H1 (cell line): ENCODE results near the gene NSL1. TPM values are rescaled to one million over a fixed set of nuclear protein-coding genes. Genes with fewer than 3 reads are reported as not detected.

ENCODE experiments used
- CTCF ChIA-PET: fragments of 300-600 bp; sonication (Branson Sonifier 250); formaldehyde crosslinking; loops from one replicate; lab custom pipeline; 2021; ENCODE audit not compliant: partially characterized antibody; lab: Charles Lee
- POLR2A ChIA-PET: fragments of 300-600 bp; sonication (Branson Sonifier 250); formaldehyde crosslinking; loops from one replicate; lab custom pipeline; 2021; ENCODE audit warnings: inconsistent platforms; ENCODE audit not compliant: partially characterized antibody; lab: Charles Lee
- DNase-seq, 2 experiments: peaks; one replicate each; pipeline versions ENCODE4 v3.0.0 to v3.0.0-alpha.2; 2010 to 2022; ENCODE audit warnings: low spot score in 2 of 2, low read depth in 1 of 2, mixed read lengths in 1 of 2
- FAIRE-seq: peaks from 2 replicates; lab custom pipeline; 2011; peaks lifted over from hg19 to GRCh38; lab: Jason Lieb, UNC
- H2AFZ ChIP-seq: 2 replicates; pipeline ENCODE4 v1.8.1; 2012; ENCODE audit warnings: low read length, inconsistent platforms
- H2AK5ac ChIP-seq: 2 replicates; pipeline ENCODE4 v1.6.1; 2013; ENCODE audit warnings: low read depth, low read length
- H2BK120ac ChIP-seq: replicated peaks from 2 replicates; pipeline ENCODE3; 2013; ENCODE audit warnings: low read depth, low read length, inconsistent platforms
- H2BK12ac ChIP-seq: 2 replicates; pipeline ENCODE4 v1.6.1; 2013; ENCODE audit warnings: low read depth, low read length
- H2BK15ac ChIP-seq: 2 replicates; pipeline ENCODE4 v1.6.1; 2013; ENCODE audit warnings: low read length
- H2BK20ac ChIP-seq: 2 replicates; pipeline ENCODE4 v1.6.1; 2013; ENCODE audit warnings: low read length
- H2BK5ac ChIP-seq: 2 replicates; pipeline ENCODE4 v1.6.1; 2013; ENCODE audit warnings: low read depth, low read length
- H3K14ac ChIP-seq: 2 replicates; pipeline ENCODE4 v1.6.1; 2013; ENCODE audit warnings: inconsistent platforms; ENCODE audit not compliant: insufficient read length
- H3K18ac ChIP-seq: 2 replicates; pipeline ENCODE4 v1.6.1; 2013; ENCODE audit warnings: low read length; ENCODE audit errors: extremely low read depth
- H3K23ac ChIP-seq: 2 replicates; pipeline ENCODE4 v1.6.1; 2013; ENCODE audit warnings: inconsistent platforms; ENCODE audit not compliant: insufficient read length
- H3K23me2 ChIP-seq: 2 replicates; pipeline ENCODE4 v1.6.1; 2013; ENCODE audit warnings: low read depth, low read length
- H3K27ac ChIP-seq: 2 replicates; pipeline ENCODE4 v1.6.1; 2011; ENCODE audit warnings: low read depth, low read length, inconsistent platforms
- H3K27me3 ChIP-seq, 4 experiments: replicated peaks in 1 of 4; 1 replicate in 1 of 4; 2 replicates in 3 of 4; pipeline versions ENCODE4 v1.6.1 to v1.8.1; 2011 to 2013; ENCODE audit warnings: low read length in 3 of 4, mild to moderate bottlenecking in 3 of 4, inconsistent platforms in 2 of 4, mixed read lengths in 2 of 4, moderate library complexity in 1 of 4; ENCODE audit not compliant: control insufficient read depth in 3 of 4, insufficient read depth in 3 of 4; ENCODE audit errors: extremely low read depth in 1 of 4
- H3K36me3 ChIP-seq, 4 experiments: 2 replicates each; pipeline versions ENCODE4 v1.6.1 to v1.8.1; 2011 to 2013; ENCODE audit warnings: mild to moderate bottlenecking in 4 of 4, low read length in 3 of 4, moderate library complexity in 2 of 4, control low read depth in 1 of 4, inconsistent platforms in 1 of 4; ENCODE audit not compliant: insufficient read depth in 4 of 4, control insufficient read depth in 2 of 4
- H3K4ac ChIP-seq: replicated peaks from 2 replicates; pipeline ENCODE3; 2013; ENCODE audit warnings: low read length, low read depth, mixed read lengths, inconsistent platforms; ENCODE audit not compliant: insufficient read length
- H3K4me1 ChIP-seq, 4 experiments: replicated peaks in 1 of 4; 1 replicate in 1 of 4; 2 replicates in 3 of 4; pipeline versions ENCODE4 v1.6.1 to v1.8.1; 2011 to 2013; ENCODE audit warnings: low read length in 3 of 4, inconsistent platforms in 2 of 4, mixed read lengths in 1 of 4; ENCODE audit not compliant: insufficient read depth in 4 of 4, control insufficient read depth in 3 of 4
- H3K4me2 ChIP-seq, 2 experiments: 2 replicates each; pipeline versions ENCODE4 v1.6.1 to v1.8.1; 2011 to 2013; ENCODE audit warnings: low read depth in 2 of 2, low read length in 2 of 2, control low read depth in 1 of 2, inconsistent platforms in 1 of 2, mild to moderate bottlenecking in 1 of 2; ENCODE audit not compliant: insufficient read depth in 1 of 2
- H3K4me3 ChIP-seq, 4 experiments: fragments of 200-600, 300-600 bp in 1 of 4; sonication (generic), shearing (Covaris generic), sonication (Bioruptor Twin) in 1 of 4; 2 replicates each; pipeline versions ENCODE4 v1.5.1 to v1.8.1; 2011 to 2016; ENCODE audit warnings: low read length in 4 of 4, low read depth in 3 of 4, control low read depth in 2 of 4, inconsistent platforms in 2 of 4, mild to moderate bottlenecking in 2 of 4, mixed read lengths in 1 of 4, moderate library complexity in 1 of 4; ENCODE audit not compliant: insufficient read depth in 2 of 4; ENCODE audit errors: extremely low read depth in 1 of 4
- H3K56ac ChIP-seq: replicated peaks from 2 replicates; pipeline ENCODE3; 2013; ENCODE audit warnings: low read depth, mild to moderate bottlenecking, mixed read lengths, low read length, inconsistent platforms; ENCODE audit not compliant: insufficient read length
- H3K79me1 ChIP-seq: 2 replicates; pipeline ENCODE4 v1.6.1; 2013; ENCODE audit warnings: low read depth, low read length, control low read depth
- H3K79me2 ChIP-seq, 2 experiments: 2 replicates each; pipeline versions ENCODE4 v1.6.1 to v1.8.1; 2012 to 2013; ENCODE audit warnings: low read length in 2 of 2, mild to moderate bottlenecking in 2 of 2, inconsistent platforms in 1 of 2; ENCODE audit not compliant: insufficient read depth in 2 of 2, control insufficient read depth in 1 of 2
- H3K9ac ChIP-seq, 4 experiments: replicated peaks in 1 of 4; 1 replicate in 1 of 4; 2 replicates in 3 of 4; pipeline versions ENCODE4 v1.6.1 to v1.8.1; 2011 to 2013; ENCODE audit warnings: low read depth in 3 of 4, low read length in 3 of 4, control low read depth in 2 of 4, mild to moderate bottlenecking in 2 of 4, moderate library complexity in 2 of 4, inconsistent platforms in 1 of 4; ENCODE audit errors: extremely low read depth in 1 of 4
- H3K9me3 ChIP-seq, 2 experiments: 2 replicates each; pipeline versions ENCODE4 v1.6.1 to v1.8.1; 2012 to 2013; ENCODE audit warnings: mild to moderate bottlenecking in 2 of 2, moderate library complexity in 2 of 2, control low read depth in 1 of 2, inconsistent platforms in 1 of 2, low read depth in 1 of 2, low read length in 1 of 2, mixed read lengths in 1 of 2; ENCODE audit not compliant: insufficient read depth in 2 of 2
- H4K20me1 ChIP-seq, 2 experiments: replicated peaks in 1 of 2; 2 replicates each; pipeline versions ENCODE3 to v1.8.1; 2011 to 2013; ENCODE audit warnings: inconsistent platforms in 2 of 2, low read length in 2 of 2, mild to moderate bottlenecking in 1 of 2; ENCODE audit not compliant: insufficient read depth in 2 of 2, control insufficient read depth in 1 of 2
- H4K5ac ChIP-seq: 2 replicates; pipeline ENCODE4 v1.6.1; 2013; ENCODE audit warnings: low read length, low read depth, mixed read lengths, inconsistent platforms; ENCODE audit not compliant: insufficient read length
- H4K8ac ChIP-seq: 2 replicates; pipeline ENCODE4 v1.8.0; 2013; ENCODE audit warnings: mild to moderate bottlenecking, moderate library complexity, low read length, inconsistent platforms; ENCODE audit not compliant: insufficient read depth; ENCODE audit errors: extremely low read depth
- H4K91ac ChIP-seq: replicated peaks from 2 replicates; pipeline ENCODE3; 2013; ENCODE audit warnings: low read length, mixed read lengths, inconsistent platforms; ENCODE audit not compliant: insufficient read length
- ASH2L ChIP-seq: fragments of 200-600, 300-600 bp; sonication (generic); IDR thresholded peaks from one replicate; pipeline ENCODE4 v1.7.1; 2017; ENCODE audit warnings: low read length
- RAD21 ChIP-seq, 2 experiments: IDR thresholded peaks in 1 of 2; conservative IDR thresholded peaks in 1 of 2; 2 replicates each; pipeline ENCODE4 v1.6.1; 2011; ENCODE audit warnings: low read depth in 2 of 2, low read length in 2 of 2, improper control_type of control experiment in 1 of 2, inconsistent platforms in 1 of 2, mild to moderate bottlenecking in 1 of 2, moderate library complexity in 1 of 2
- WGBS, 2 experiments: shearing (Covaris generic) in 1 of 2; methylation state at CpG; one replicate each; pipeline versions ENCODE4 v1.1.6 to v1.1.7; 2013 to 2015; ENCODE audit warnings: low lambda C conversion rate in 2 of 2, mixed read lengths in 2 of 2, inconsistent platforms in 1 of 2, low coverage in 1 of 2, missing lambda C conversion rate in 1 of 2; ENCODE audit not compliant: insufficient replicate concordance in 2 of 2, insufficient coverage in 1 of 2, insufficient read length in 1 of 2; ENCODE audit errors: extremely low coverage in 1 of 2, missing lambda C conversion rate in 1 of 2; 5-methylcytosine and 5-hydroxymethylcytosine counted together
- polyA plus RNA-seq, 7 experiments: library from polyadenylated mRNA; depleted of rRNA in 3 of 7; stranded (reverse) in 5 of 7; unstranded in 2 of 7; fragments of >200 nt in 5 of 7; fragments of 200-250 nt in 2 of 7; gene quantifications; 1 replicate in 5 of 7; 2 replicates in 1 of 7; 4 replicates in 1 of 7; pipeline versions ENCODE4 v1.2.1 to v1.2.3, GENCODE V29; 2011 to 2013; ENCODE audit warnings: missing spikeins in 2 of 7, mixed read lengths in 2 of 7
- total RNA-seq: library from RNA; stranded (reverse); fragmentation: NEBNext Ultra II Directional; extraction: Animal tissue kit (Norgen Biotek cat#: 25700); gene quantifications from 2 replicates; pipeline ENCODE4 v1.2.1, GENCODE V29; 2021
- TF ChIP-seq, protein P1 (sequence below): IDR thresholded peaks from 2 replicates; pipeline ENCODE4 v1.6.1; 2011; ENCODE audit warnings: low read depth, mild to moderate bottlenecking, low read length; ENCODE audit not compliant: insufficient read depth

Gene NSL1
- total and polyA plus RNA-seq, 2 of the 8 experiments (the other 6 are each of a cell fraction or from before 2014, with no cell fraction given) = 25.4 to 51.7 TPM

DNA sequence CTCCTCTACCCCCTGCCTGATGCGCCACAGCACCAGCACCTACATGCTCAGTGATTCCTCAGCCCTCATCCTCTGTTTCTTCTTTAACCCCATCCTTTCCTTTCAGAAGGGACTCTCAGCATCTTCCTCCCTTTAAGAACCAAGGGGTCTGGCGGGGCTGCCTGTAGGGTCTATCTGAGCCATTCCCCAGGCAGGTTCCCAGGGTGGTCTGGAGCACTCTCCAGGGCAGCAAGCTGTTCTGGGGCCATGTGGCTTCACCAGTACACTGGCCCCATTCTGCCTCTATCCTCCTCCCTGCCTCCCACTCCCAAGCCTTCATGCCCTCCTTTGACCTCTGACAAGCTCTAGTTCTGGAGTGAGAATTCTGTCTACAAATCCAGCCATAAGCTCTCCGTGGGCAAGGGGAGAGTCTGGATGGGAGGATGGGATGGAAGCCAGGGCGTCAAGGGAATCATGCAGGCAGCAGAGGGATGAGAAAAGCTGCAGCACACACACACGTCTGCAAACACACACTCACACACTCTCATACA lies 102.3 kb downstream of the NSL1 start:
- ChIA-PET CTCF (interaction anchor here (1.1 to 2.8 kb wide), 4 partner anchors 12 to 234 kb away, joined by 3 to 7 read pairs (median 4); no protein-coding TSS in a partner anchor), POLR2A (interaction anchor here (1.5 to 1.6 kb wide), 2 partner anchors 12 to 81 kb away, joined by 5 to 6 read pairs; partner anchors contain the start of gene ATF3)
- no peaks in the 10 kb centered on the region for H3K79me1 ChIP-seq
- H3K9ac ChIP-seq = peak overlapping the region in 1 of 4 experiments; percentile 47; a peak in 2 of 7 replicates
- no peak overlapping the region for H3K18ac ChIP-seq
- H2BK15ac ChIP-seq = peak overlapping the region; percentile 95
- H3K4me2 ChIP-seq = no peak overlapping the region
- peak overlapping the region; percentile 78; the same call in 1 of the 2 replicates for H2BK12ac ChIP-seq
- DNase-seq = no peak
- 93% methylated on average over 5 of the region's 5 CpGs; no CpG with 5 or more reads in 1 of the 2 experiments for WGBS, 2 experiments
- H3K14ac ChIP-seq = no peak overlapping the region
- H4K91ac ChIP-seq = no peak overlapping the region
- H3K23me2 ChIP-seq = peaks cover 5% of the 10 kb centered on the region; the same call in 1 of the 2 replicates
- no peak overlapping the region for H3K27ac ChIP-seq
- no peak overlapping the region for H3K4me3 ChIP-seq
- H3K9me3 ChIP-seq = no peaks in the 10 kb centered on the region
- peaks cover 0 to 9% (median 1%) of the 10 kb centered on the region in 4 experiments; a peak in 4 of 7 replicates for H3K4me1 ChIP-seq
- H2AFZ ChIP-seq = no peak overlapping the region
- TF ChIP-seq RAD21 (IDR thresholded peaks at IDR 0.05 in 1 of 2, conservative IDR thresholded peaks at IDR 0.05 in 1 of 2; ENCODE audit: low read depth in 2 of 2, low read length in 2 of 2) (no peak), ASH2L (no peak)
- TF ChIP-seq, protein P1, sequence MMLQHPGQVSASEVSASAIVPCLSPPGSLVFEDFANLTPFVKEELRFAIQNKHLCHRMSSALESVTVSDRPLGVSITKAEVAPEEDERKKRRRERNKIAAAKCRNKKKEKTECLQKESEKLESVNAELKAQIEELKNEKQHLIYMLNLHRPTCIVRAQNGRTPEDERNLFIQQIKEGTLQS = no peak
- H4K20me1 ChIP-seq = peaks cover 0 to 4% of the 10 kb centered on the region in 2 experiments
- H3K79me2 ChIP-seq = no peaks in the 10 kb centered on the region
- H3K23ac ChIP-seq = no peak overlapping the region
- peak overlapping the region; percentile 60; the same call in 1 of the 2 replicates for H2BK5ac ChIP-seq
- no peaks in the 10 kb centered on the region for H3K27me3 ChIP-seq
- H4K8ac ChIP-seq = no peak overlapping the region; the same call in 1 of the 2 replicates
- H3K4ac ChIP-seq = no peak overlapping the region
- H2BK20ac ChIP-seq = no peak overlapping the region
- no peak for FAIRE-seq
- H2BK120ac ChIP-seq = no peak overlapping the region
- no peak overlapping the region for H4K5ac ChIP-seq
- peak overlapping the region; percentile 25 for H3K56ac ChIP-seq
- H2AK5ac ChIP-seq = peak overlapping the region; percentile 94; the same call in 1 of the 2 replicates
- H3K36me3 ChIP-seq = no peaks in the 10 kb centered on the region
